NB4 (cell line): Measurements from ENCODE around the gene EXOC3.

ENCODE experiments used
- DNase-seq: peaks from one replicate; pipeline ENCODE4 v3.0.0; 2010; ENCODE audit warnings: low read depth
- H3K4me3 ChIP-seq: one replicate; pipeline ENCODE4 v1.5.1; 2011; ENCODE audit warnings: mild to moderate bottlenecking, low read depth, low read length, moderate library complexity
- CTCF ChIP-seq: IDR thresholded peaks from one replicate; pipeline ENCODE4 v1.5.1; 2012; ENCODE audit warnings: low read depth, low read length
- MAX ChIP-seq: IDR thresholded peaks from 2 replicates; pipeline ENCODE4 v1.6.1; 2011; ENCODE audit warnings: low read depth, low read length
- MYC ChIP-seq: IDR thresholded peaks from 2 replicates; pipeline ENCODE4 v1.6.1; 2011; ENCODE audit warnings: low read depth, low read length
- POLR2A ChIP-seq: IDR thresholded peaks from 2 replicates; pipeline ENCODE4 v1.6.1; 2011; ENCODE audit warnings: mild to moderate bottlenecking; ENCODE audit not compliant: insufficient read length; ENCODE audit errors: extremely low read depth

Gene EXOC3

GRCh38 chr5:476102-476813, 33.3 kb downstream of the EXOC3 start:
- no peak for TF ChIP-seq MYC
- no peak for TF ChIP-seq CTCF
- no peak for TF ChIP-seq MAX
- no peak for TF ChIP-seq POLR2A
- no peak overlapping the region for H3K4me3 ChIP-seq
- DNase-seq, result no peak

- DNase-seq, result no peak
- TF ChIP-seq MYC, result no peak
- TF ChIP-seq CTCF, result no peak
- H3K4me3 ChIP-seq, result no peak overlapping the region
Measured at GRCh38 chr5:476814-477175, 33.8 kb downstream of the EXOC3 start.

- TF ChIP-seq CTCF, result no peak
- TF ChIP-seq MAX, result no peak
Measured at GRCh38 chr5:477247-477646, 34.3 kb downstream of the EXOC3 start.

GRCh38 chr5:477871-478270, 34.9 kb downstream of the EXOC3 start:
- H3K4me3 ChIP-seq, result no peak overlapping the region
- no peak for DNase-seq
- TF ChIP-seq MAX, result no peak

More at GRCh38 chr5:477247-477646, 34.3 kb downstream of the EXOC3 start:
- no peak for DNase-seq
- no peak overlapping the region for H3K4me3 ChIP-seq

- H3K4me3 ChIP-seq, result no peak overlapping the region
- no peak for DNase-seq
- TF ChIP-seq MYC (no peak), CTCF (no peak), MAX (no peak), POLR2A (no peak)
Measured at GRCh38 chr5:478369-478981, 35.5 kb downstream of the EXOC3 start.

GRCh38 chr5:478982-479535, 36.1 kb downstream of the EXOC3 start:
- TF ChIP-seq MAX (no peak), POLR2A (no peak), CTCF (no peak), MYC (no peak)
- no peak overlapping the region for H3K4me3 ChIP-seq
- DNase-seq, result no peak
